NT2/D1 (cell line): Measurements from ENCODE around the gene PHF5A.

Experiments used
- DNase-seq: peaks from one replicate; pipeline ENCODE4 v3.0.0-alpha.2; 2011; ENCODE audit warnings: low read depth, low spot score
- H3K27me3 ChIP-seq: 2 replicates; pipeline ENCODE4 v1.6.0; 2011; ENCODE audit warnings: mild to moderate bottlenecking; ENCODE audit not compliant: insufficient read length, insufficient read depth
- H3K36me3 ChIP-seq: 2 replicates; pipeline ENCODE4 v1.6.1; 2011; ENCODE audit warnings: mild to moderate bottlenecking, low read length, mixed read lengths; ENCODE audit not compliant: insufficient read depth, insufficient read length
- H3K4me1 ChIP-seq: 2 replicates; pipeline ENCODE4 v1.5.1; 2011; ENCODE audit not compliant: insufficient read depth, insufficient read length
- H3K4me3 ChIP-seq: 2 replicates; pipeline ENCODE4 v1.5.1; 2011; ENCODE audit warnings: low read depth; ENCODE audit not compliant: insufficient read length
- H3K9ac ChIP-seq: 2 replicates; pipeline ENCODE4 v1.6.0; 2011; ENCODE audit warnings: low read depth; ENCODE audit not compliant: insufficient read length
- H3K9me3 ChIP-seq: 2 replicates; pipeline ENCODE4 v1.5.1; 2011; ENCODE audit warnings: mild to moderate bottlenecking, low read length; ENCODE audit not compliant: insufficient read depth
- SUZ12 ChIP-seq: IDR thresholded peaks from 2 replicates; pipeline ENCODE4 v1.6.1; 2011; ENCODE audit not compliant: insufficient read length, insufficient read depth; ENCODE audit errors: extremely low read depth
- YY1 ChIP-seq: IDR thresholded peaks from 2 replicates; pipeline ENCODE4 v1.6.1; 2011; ENCODE audit not compliant: insufficient read length, insufficient read depth
- ZNF274 ChIP-seq: IDR thresholded peaks from 2 replicates; pipeline ENCODE4 v1.6.1; 2011; ENCODE audit warnings: mild to moderate bottlenecking, low read depth, low read length

Gene PHF5A

DNA sequence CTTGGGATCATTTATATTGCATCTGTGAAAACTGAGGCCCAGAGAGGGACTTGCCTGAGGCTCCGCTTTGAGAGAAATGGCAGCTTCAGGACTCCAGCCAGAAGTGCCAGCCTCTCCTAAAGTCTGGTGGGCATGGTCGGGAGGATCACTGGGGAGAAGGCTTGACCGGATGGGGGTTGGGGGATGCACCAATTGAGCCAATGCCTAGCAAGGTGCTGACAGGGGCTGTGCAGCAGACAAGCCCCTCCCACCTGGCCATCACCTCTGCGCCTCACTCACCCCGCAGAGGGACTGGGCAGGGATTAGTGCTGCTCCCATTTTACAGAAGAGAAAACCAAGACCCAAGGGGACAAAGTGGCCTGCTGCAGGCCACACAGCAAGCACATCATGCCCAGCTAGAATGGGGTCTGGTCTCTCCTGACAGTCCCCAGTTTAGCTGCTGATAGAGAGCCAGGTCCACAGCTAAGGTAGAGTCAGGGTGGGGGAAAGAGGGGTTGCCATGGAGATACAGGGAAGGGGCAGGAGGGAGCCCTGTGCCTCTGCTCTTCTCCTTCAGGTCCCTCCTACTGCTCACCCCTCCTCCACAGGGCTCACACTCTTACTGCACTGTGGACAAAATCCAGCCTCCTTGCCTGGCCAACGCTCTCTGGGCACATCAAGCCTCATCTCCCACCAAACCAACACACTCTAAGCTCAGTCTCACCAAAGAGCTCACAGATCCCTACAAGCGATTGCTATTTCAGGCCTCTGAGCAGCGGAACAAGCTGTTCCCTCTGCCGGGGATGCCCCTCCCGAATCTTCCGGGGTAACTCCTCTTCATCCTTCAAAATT lies 57.3 kb downstream of the PHF5A start:
- Histone ChIP-seq H3K4me1 (peaks cover 12% of the 10 kb centered on the region), H3K9ac (peak overlapping the region; percentile 8), H3K27me3 (no peaks in the 10 kb centered on the region), H3K4me3 (no peak overlapping the region), H3K9me3 (no peaks in the 10 kb centered on the region), H3K36me3 (peaks cover 3% of the 10 kb centered on the region)
- TF ChIP-seq YY1 (no peak), SUZ12 (no peak), ZNF274 (no peak)
- no peak for DNase-seq

DNA sequence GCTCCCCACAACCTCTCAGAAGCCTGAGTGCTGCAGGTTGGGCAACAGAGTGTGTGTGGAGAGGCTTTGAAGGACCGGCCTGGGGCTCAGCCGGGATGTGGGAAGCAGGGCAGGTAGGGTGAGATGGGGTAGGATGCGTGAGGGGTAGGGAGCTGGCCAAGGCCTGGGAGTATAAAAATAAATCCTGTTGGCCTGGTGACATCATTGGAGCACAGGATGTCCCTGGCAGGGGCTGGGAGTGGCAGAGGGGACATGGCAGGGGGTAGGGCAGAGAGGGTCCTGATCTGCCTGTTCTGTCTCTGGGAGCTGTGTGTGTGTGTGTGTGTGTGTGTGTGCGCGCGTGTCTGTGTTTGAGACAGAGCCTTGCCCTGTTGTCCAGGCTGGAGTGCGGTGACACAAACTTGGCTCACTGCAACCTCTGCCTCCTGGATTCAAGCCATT lies 58.2 kb downstream of the PHF5A start:
- no peaks in the 10 kb centered on the region for H3K36me3 ChIP-seq
- H3K4me3 ChIP-seq: no peak overlapping the region
- TF ChIP-seq SUZ12: no peak
- TF ChIP-seq YY1: no peak
- TF ChIP-seq ZNF274: no peak
- H3K9me3 ChIP-seq: no peaks in the 10 kb centered on the region
- peaks cover 9% of the 10 kb centered on the region for H3K4me1 ChIP-seq
- no peak for DNase-seq
- H3K27me3 ChIP-seq: no peaks in the 10 kb centered on the region
- no peak overlapping the region for H3K9ac ChIP-seq
